Lower leg skin (tissue), 3 donors: ENCODE results near the gene LYL1.

Experiments used
- POLR2A ChIP-seq, 2 donors: fragments of 450-650 bp; IDR thresholded peaks; one replicate each; pipeline ENCODE4 v1.6.1; 2016 to 2017; ENCODE audit warnings: antibody characterized with exemption in 2 of 2, mild to moderate bottlenecking in 1 of 2, moderate library complexity in 1 of 2
- TF ChIP-seq, protein P1 (sequence below), 3 donors: fragments of 450-650 bp; IDR thresholded peaks; one replicate each; pipeline ENCODE4 v1.5.1; 2016; ENCODE audit warnings: antibody characterized with exemption in 3 of 3, mild to moderate bottlenecking in 3 of 3, moderate library complexity in 2 of 3

- TF ChIP-seq, protein P1, sequence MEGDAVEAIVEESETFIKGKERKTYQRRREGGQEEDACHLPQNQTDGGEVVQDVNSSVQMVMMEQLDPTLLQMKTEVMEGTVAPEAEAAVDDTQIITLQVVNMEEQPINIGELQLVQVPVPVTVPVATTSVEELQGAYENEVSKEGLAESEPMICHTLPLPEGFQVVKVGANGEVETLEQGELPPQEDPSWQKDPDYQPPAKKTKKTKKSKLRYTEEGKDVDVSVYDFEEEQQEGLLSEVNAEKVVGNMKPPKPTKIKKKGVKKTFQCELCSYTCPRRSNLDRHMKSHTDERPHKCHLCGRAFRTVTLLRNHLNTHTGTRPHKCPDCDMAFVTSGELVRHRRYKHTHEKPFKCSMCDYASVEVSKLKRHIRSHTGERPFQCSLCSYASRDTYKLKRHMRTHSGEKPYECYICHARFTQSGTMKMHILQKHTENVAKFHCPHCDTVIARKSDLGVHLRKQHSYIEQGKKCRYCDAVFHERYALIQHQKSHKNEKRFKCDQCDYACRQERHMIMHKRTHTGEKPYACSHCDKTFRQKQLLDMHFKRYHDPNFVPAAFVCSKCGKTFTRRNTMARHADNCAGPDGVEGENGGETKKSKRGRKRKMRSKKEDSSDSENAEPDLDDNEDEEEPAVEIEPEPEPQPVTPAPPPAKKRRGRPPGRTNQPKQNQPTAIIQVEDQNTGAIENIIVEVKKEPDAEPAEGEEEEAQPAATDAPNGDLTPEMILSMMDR (IDR thresholded peaks at IDR 0.05), result no peak
- no peak for TF ChIP-seq POLR2A (IDR thresholded peaks at IDR 0.05)
Observed at GRCh38 chr19:13090511-13091231, 12.0 kb downstream of the LYL1 start.
